ENCODE measurements around the gene SYTL3.

The SYTL3 gene

DNA sequence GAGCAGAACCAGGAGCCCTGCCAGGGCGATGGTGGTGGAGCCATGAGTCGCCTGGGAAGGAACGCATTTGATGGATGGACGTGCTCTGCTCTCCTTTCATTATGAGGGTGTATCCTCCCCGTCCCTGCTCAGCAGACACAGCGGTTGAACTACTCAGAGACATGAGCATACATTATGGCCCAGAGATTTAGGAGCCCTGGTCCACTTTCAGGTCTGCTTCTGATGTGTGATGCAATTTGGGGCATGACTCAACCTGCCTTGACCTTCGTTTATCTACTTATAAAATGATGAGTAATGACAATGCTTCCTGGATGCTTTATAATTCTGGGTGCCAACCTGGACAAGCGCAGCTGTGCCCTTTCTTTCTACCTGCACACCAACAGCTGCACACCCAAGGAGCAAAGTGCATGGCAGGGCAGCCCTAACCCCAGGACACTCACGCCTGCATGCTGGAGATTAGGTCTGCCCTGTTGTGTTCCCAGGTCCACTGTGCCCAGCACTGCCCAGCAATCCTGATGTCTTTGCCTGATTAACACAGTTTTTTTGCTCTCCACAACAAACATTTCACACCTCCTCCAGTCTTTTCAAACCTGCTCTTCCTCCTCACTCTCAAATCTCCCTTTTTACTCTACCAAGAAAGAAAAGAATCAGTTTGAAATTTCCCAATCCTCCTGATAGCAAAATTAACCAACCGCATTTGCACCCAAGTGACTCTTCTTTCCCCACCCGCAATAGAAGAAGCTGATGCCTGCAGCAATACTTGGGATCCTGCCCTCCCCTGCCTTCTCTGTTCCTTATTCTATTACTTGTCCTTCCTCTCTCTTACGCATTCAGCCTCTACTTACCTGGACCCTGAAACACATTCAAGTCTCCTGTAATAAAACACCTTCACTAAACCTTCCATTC, 88.1 kb downstream of the SYTL3 start:
- H3K4me3 ChIP-seq (ENCODE audit: low read length, poor library complexity, severe bottlenecking) = no peak overlapping the region
- H3K4me1 ChIP-seq (ENCODE audit: insufficient read depth, low read length, poor library complexity, severe bottlenecking) = no peaks in the 10 kb centered on the region
- no peaks in the 10 kb centered on the region for H3K36me3 ChIP-seq (ENCODE audit: insufficient read depth, low read length)
- H3K27me3 ChIP-seq (ENCODE audit: insufficient read depth, low read length, poor library complexity, severe bottlenecking) = no peaks in the 10 kb centered on the region
- H3K79me2 ChIP-seq (ENCODE audit: insufficient read depth, low read length) = no peaks in the 10 kb centered on the region
- H3K9me3 ChIP-seq (ENCODE audit: insufficient read depth, low read depth, low read length) = peaks cover 4% of the 10 kb centered on the region; the same call in 1 of the 2 replicates
- no peak overlapping the region for H3K9ac ChIP-seq (ENCODE audit: low read depth, low read length, poor library complexity, severe bottlenecking)
- H3F3A ChIP-seq (ENCODE audit: low read depth) = no peaks in the 10 kb centered on the region
- TF ChIP-seq EZH2phosphoT487 (IDR thresholded peaks at IDR 0.05; ENCODE audit: borderline replicate concordance) = no peak
- TF ChIP-seq, protein P1, sequence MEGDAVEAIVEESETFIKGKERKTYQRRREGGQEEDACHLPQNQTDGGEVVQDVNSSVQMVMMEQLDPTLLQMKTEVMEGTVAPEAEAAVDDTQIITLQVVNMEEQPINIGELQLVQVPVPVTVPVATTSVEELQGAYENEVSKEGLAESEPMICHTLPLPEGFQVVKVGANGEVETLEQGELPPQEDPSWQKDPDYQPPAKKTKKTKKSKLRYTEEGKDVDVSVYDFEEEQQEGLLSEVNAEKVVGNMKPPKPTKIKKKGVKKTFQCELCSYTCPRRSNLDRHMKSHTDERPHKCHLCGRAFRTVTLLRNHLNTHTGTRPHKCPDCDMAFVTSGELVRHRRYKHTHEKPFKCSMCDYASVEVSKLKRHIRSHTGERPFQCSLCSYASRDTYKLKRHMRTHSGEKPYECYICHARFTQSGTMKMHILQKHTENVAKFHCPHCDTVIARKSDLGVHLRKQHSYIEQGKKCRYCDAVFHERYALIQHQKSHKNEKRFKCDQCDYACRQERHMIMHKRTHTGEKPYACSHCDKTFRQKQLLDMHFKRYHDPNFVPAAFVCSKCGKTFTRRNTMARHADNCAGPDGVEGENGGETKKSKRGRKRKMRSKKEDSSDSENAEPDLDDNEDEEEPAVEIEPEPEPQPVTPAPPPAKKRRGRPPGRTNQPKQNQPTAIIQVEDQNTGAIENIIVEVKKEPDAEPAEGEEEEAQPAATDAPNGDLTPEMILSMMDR (conservative IDR thresholded peaks at IDR 0.05; ENCODE audit: low read length) = no peak
- no peaks in the 10 kb centered on the region for H4K20me1 ChIP-seq (ENCODE audit: insufficient read depth, low read length, poor library complexity, severe bottlenecking)
- no peaks in the 10 kb centered on the region for H3K9me2 ChIP-seq (replicated peaks; ENCODE audit: low read depth, low read length)
- H3K4me2 ChIP-seq (ENCODE audit: low read depth, low read length, poor library complexity, severe bottlenecking) = no peak overlapping the region
- H2AFZ ChIP-seq (ENCODE audit: low read length) = no peak overlapping the region

DNA sequence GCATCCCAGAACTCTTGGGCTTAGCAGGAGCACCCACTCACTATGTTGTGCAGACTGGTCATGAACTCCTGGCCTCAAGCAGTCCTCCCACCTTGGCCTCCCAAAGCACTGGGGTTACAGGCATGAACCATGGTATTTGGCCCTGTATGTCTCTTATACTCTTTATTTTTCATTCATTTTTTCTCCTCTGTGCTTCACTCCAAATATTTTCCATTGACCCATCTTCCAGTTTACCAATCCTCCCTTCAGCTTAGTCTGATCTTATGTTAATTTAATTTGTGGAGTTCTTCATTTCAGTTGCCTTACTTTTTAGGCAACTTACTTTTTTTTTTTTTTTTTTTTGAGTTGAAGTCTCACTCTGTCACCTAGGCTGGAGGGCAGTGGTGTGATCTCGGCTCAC, 89.8 kb downstream of the SYTL3 start:
- Histone ChIP-seq H3K79me2 (ENCODE audit: insufficient read depth, low read length) (no peaks in the 10 kb centered on the region), H3F3A (ENCODE audit: low read depth) (no peaks in the 10 kb centered on the region), H3K4me3 (ENCODE audit: low read length, poor library complexity, severe bottlenecking) (no peak overlapping the region), H3K27me3 (ENCODE audit: insufficient read depth, low read length, poor library complexity, severe bottlenecking) (no peaks in the 10 kb centered on the region), H3K9me2 (replicated peaks; ENCODE audit: low read depth, low read length) (no peaks in the 10 kb centered on the region), H3K9ac (ENCODE audit: low read depth, low read length, poor library complexity, severe bottlenecking) (no peak overlapping the region), H4K20me1 (ENCODE audit: insufficient read depth, low read length, poor library complexity, severe bottlenecking) (no peaks in the 10 kb centered on the region), H3K36me3 (ENCODE audit: insufficient read depth, low read length) (no peaks in the 10 kb centered on the region), H3K9me3 (ENCODE audit: insufficient read depth, low read depth, low read length) (0 out of 2 replicates have a peak, but pooled peaks cover 4% of the 10 kb centered on the region), H3K4me1 (ENCODE audit: insufficient read depth, low read length, poor library complexity, severe bottlenecking) (no peaks in the 10 kb centered on the region), H2AFZ (ENCODE audit: low read length) (no peak overlapping the region), H3K4me2 (ENCODE audit: low read depth, low read length, poor library complexity, severe bottlenecking) (no peak overlapping the region)
- TF ChIP-seq EZH2phosphoT487 (IDR thresholded peaks at IDR 0.05; ENCODE audit: borderline replicate concordance) = no peak
- TF ChIP-seq, protein P1 (conservative IDR thresholded peaks at IDR 0.05; ENCODE audit: low read length) = no peak

DNA sequence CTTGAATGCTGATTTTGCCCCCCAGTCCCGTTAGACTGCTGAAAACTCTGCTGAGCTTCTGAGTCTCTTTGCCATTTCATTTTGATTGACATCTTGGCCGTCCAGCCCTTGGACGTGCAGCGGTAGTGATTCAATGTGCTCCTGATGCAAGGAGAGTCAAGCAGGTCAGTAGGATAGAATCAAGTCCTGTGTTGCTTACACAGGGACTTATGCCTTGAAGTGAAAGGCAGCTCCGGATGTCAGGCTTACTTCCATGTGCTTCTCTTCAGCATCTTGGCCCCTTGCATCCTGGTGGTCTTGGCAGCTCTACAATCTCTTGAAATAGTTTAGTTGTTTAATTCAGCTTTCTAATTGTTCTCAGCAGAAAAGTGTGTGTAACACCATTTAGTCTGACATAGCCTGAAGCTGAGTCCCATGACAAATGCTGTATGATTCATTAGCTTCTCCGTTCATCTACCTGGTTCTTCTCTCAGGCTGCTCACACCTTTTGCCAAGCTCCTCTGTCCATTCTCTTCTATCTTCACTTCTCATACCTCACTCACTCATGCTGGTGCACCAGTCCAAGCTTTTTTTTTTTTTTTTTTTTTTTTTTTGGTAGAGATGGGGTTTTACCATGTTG, 93.3 kb downstream of the SYTL3 start:
- no peak overlapping the region for H3K4me2 ChIP-seq (ENCODE audit: low read depth, low read length, poor library complexity, severe bottlenecking)

More for the DNA sequence above, 93.3 kb downstream of the SYTL3 start:
- no peaks in the 10 kb centered on the region for H3K79me2 ChIP-seq (ENCODE audit: insufficient read depth, low read length)
- H3K9ac ChIP-seq (ENCODE audit: low read depth, low read length, poor library complexity, severe bottlenecking) = no peak overlapping the region
- no peak overlapping the region for H2AFZ ChIP-seq (ENCODE audit: low read length)
- TF ChIP-seq, protein P1 (conservative IDR thresholded peaks at IDR 0.05; ENCODE audit: low read length) = no peak
- no peak for TF ChIP-seq EZH2phosphoT487 (IDR thresholded peaks at IDR 0.05; ENCODE audit: borderline replicate concordance)
- H3K36me3 ChIP-seq (ENCODE audit: insufficient read depth, low read length) = no peaks in the 10 kb centered on the region
- H3K9me3 ChIP-seq (ENCODE audit: insufficient read depth, low read depth, low read length) = 0 out of 2 replicates have a peak, but pooled peaks cover 4% of the 10 kb centered on the region
- H4K20me1 ChIP-seq (ENCODE audit: insufficient read depth, low read length, poor library complexity, severe bottlenecking) = no peaks in the 10 kb centered on the region
- no peaks in the 10 kb centered on the region for H3K4me1 ChIP-seq (ENCODE audit: insufficient read depth, low read length, poor library complexity, severe bottlenecking)
- no peaks in the 10 kb centered on the region for H3F3A ChIP-seq (ENCODE audit: low read depth)
- H3K9me2 ChIP-seq (replicated peaks; ENCODE audit: low read depth, low read length) = no peaks in the 10 kb centered on the region
- no peaks in the 10 kb centered on the region for H3K27me3 ChIP-seq (ENCODE audit: insufficient read depth, low read length, poor library complexity, severe bottlenecking)
- H3K4me3 ChIP-seq (ENCODE audit: low read length, poor library complexity, severe bottlenecking) = no peak overlapping the region
